Measurements from ENCODE around the gene RNF130. TPM values are rescaled to one million over a fixed set of nuclear protein-coding genes. Genes with fewer than 3 reads are reported as not detected.
A peak's percentile ranks its signal among the peaks of the same experiment; 100 is the strongest.

Gene RNF130
- total and polyA plus RNA-seq, 9 of the 15 experiments (the other 6 are each of a cell fraction or from before 2014, with no cell fraction given): 5.8 to 39.4 (median 27.1) TPM

GRCh38 chr5:180069589-180070247 is 1.8 kb downstream of the RNF130 start (continued):
- no peak for TF ChIP-seq ZNF398 (CRISPR knock-in tag; IDR thresholded peaks at IDR 0.05)
- TF ChIP-seq LEF1 (IDR thresholded peaks at IDR 0.05): no peak; the same call in 1 of the 2 replicates
- TF ChIP-seq BMI1 (IDR thresholded peaks at IDR 0.05; ENCODE audit: low read length): no peak
- TF ChIP-seq ZNF311 (CRISPR knock-in tag; IDR thresholded peaks at IDR 0.05): no peak
- no peak for TF ChIP-seq FIP1L1 (IDR thresholded peaks at IDR 0.05; ENCODE audit: low read depth, low read length, poor library complexity, severe bottlenecking)
- peak; percentile 90 for TF ChIP-seq CEBPB (tag; IDR thresholded peaks at IDR 0.05)
- no peak for TF ChIP-seq PATZ1 (CRISPR knock-in tag; IDR thresholded peaks at IDR 0.05; ENCODE audit: borderline replicate concordance)
- TF ChIP-seq RBM25 (IDR thresholded peaks at IDR 0.05; ENCODE audit: low read depth, low read length, severe bottlenecking): peak; percentile 40
- no peak for TF ChIP-seq HMBOX1 (IDR thresholded peaks at IDR 0.05)
- no peak for TF ChIP-seq SMARCC2 (IDR thresholded peaks at IDR 0.05; ENCODE audit: low read depth)
- peak; percentile 63 for TF ChIP-seq BHLHE40 (IDR thresholded peaks at IDR 0.05; ENCODE audit: low read length)
- TF ChIP-seq CBX8 (IDR thresholded peaks at IDR 0.05; ENCODE audit: borderline replicate concordance, extremely low read depth, low read depth, low read length, poor library complexity, severe bottlenecking): no peak
- TF ChIP-seq ZNF184 (CRISPR knock-in tag; IDR thresholded peaks at IDR 0.05): no peak
- peak; percentile 73 for TF ChIP-seq USF1 (CRISPR knock-in tag; IDR thresholded peaks at IDR 0.05)
- no peak for TF ChIP-seq CGGBP1 (CRISPR knock-in tag; IDR thresholded peaks at IDR 0.05)
- no peak for TF ChIP-seq PHF21A (IDR thresholded peaks at IDR 0.05; ENCODE audit: borderline replicate concordance, low read depth)
- no peak for TF ChIP-seq ZHX1 (conservative IDR thresholded peaks at IDR 0.05; ENCODE audit: low read length)
- no peak for TF ChIP-seq ZNF146 (CRISPR knock-in tag; IDR thresholded peaks at IDR 0.05; ENCODE audit: unreplicated experiment)
